Duodenal mucosa (tissue), 2 donors: ENCODE results near the gene NCAPG2.
"Not testable (repeated sequence)": the region's sequence is repeated elsewhere in the genome, so short reads cannot be mapped to it uniquely, and the experiment has no call there.

Source experiments
- H3K27ac ChIP-seq: one replicate; pipeline ENCODE4 v1.7.0; 2013; ENCODE audit warnings: low read depth, low read length
- H3K27me3 ChIP-seq, 2 donors: one replicate each; pipeline ENCODE4 v1.7.0; 2013; ENCODE audit warnings: low read length in 2 of 2, control low read depth in 1 of 2; ENCODE audit not compliant: insufficient read depth in 2 of 2, control insufficient read depth in 1 of 2
- H3K36me3 ChIP-seq, 2 donors: one replicate each; pipeline ENCODE4 v1.7.0; 2013; ENCODE audit warnings: low read length in 2 of 2, control low read depth in 1 of 2; ENCODE audit not compliant: insufficient read depth in 2 of 2, control insufficient read depth in 1 of 2
- H3K4me1 ChIP-seq, 2 donors: one replicate each; pipeline ENCODE4 v1.7.0; 2013; ENCODE audit warnings: low read length in 2 of 2, control low read depth in 1 of 2; ENCODE audit not compliant: insufficient read depth in 2 of 2, control insufficient read depth in 1 of 2
- H3K4me3 ChIP-seq, 2 donors: one replicate each; pipeline ENCODE4 v1.7.0; 2013; ENCODE audit warnings: low read length in 2 of 2, low read depth in 1 of 2
- H3K9ac ChIP-seq, 2 donors: one replicate each; pipeline ENCODE4 v1.7.0; 2013; ENCODE audit warnings: low read length in 2 of 2, low read depth in 1 of 2
- H3K9me3 ChIP-seq, 2 donors: one replicate each; pipeline ENCODE4 v1.7.0; 2013; ENCODE audit warnings: low read length in 2 of 2, control low read depth in 1 of 2; ENCODE audit not compliant: control insufficient read depth in 1 of 2

Gene NCAPG2

DNA sequence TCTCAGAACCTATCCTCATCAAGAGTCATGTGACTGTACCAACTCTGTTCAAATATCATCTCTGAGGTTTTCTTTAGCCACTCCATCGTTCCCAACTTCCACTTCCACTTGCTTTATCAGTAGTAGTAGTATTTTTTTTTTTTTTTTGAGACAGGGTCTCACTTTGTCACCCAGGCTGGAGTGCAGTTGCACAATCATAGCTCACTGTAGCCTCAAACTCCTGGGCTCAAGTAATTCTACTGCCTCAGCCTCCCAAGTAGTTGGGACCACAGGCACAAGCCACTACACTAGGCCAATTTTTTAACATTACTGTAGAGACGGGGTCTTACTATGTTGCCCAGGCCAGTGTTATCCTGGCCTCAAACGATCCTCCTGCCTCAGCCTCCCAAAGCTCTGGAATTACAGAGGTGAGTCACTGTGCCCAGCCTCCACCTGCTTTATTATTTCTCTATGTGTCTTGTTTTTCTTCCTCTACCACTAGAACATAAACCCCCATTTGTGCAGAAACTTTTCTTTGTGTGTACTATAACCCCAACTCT lies 5.9 kb downstream of the NCAPG2 start:
- H3K4me3 ChIP-seq = no peak overlapping the region
- peaks cover 3 to 11% of the 10 kb centered on the region in 2 donors for H3K4me1 ChIP-seq
- H3K27ac ChIP-seq = no peak overlapping the region
- H3K27me3 ChIP-seq = no peaks in the 10 kb centered on the region
- H3K36me3 ChIP-seq = peaks cover 0 to 3% of the 10 kb centered on the region in 2 donors
- no peaks in the 10 kb centered on the region for H3K9me3 ChIP-seq
- no peak overlapping the region for H3K9ac ChIP-seq

DNA sequence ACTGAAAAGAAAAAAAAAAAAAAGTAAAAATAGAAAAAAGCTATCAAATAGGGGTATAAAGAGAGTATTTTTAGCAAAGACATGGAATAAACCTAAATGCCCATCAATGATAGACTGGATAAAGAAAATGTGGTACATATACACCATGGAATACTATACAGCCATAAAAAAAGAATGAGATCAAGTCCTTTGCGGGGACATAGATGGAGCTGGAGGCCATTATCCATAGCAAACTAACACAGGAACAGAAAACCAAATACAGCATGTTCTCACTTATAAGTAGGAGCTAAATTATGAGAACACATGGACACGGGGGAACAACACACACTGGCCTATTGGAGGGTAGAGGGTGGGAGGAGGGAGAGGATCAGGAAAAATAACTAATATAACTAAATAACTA lies 7.0 kb downstream of the NCAPG2 start:
- not testable (repeated sequence) for H3K4me3 ChIP-seq, H3K36me3 ChIP-seq, H3K4me1 ChIP-seq, H3K27me3 ChIP-seq, H3K9ac ChIP-seq, H3K9me3 ChIP-seq, H3K27ac ChIP-seq

DNA sequence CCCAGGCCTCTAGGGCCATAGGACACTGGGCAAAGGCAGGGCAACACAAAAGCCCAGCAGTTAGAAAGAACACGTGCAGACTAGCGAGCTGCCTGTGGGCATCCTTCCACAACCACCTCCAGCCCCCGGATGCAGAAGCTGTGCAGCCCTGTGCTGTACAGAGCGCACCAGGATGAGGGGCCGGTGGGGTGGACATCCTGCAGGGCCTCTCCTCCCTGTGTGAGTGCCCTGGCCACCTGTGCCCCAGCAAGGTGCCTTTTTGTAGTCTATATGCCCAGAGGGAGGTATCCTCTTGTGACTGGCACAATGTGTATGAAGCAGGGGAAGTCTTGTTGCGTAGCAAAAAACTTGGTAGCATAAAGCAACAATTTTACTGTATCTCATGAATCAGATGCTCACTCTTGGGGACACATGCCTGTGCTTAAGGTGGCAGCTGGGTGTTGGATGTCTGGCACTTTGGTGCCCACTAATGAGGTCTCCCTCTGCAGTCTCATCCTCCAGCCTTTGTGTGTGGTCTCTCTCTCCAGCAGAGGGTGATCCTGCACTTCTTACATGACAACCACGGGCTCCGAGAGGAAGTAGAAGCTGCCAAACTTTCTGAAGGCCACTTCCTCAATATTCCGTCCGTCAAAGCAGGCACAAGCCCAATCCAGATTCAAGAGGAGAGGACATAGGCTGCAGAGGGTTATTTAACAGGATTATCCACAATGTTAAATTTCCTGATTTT lies 8.7 kb downstream of the NCAPG2 start:
- Histone ChIP-seq H3K9ac (no peak overlapping the region), H3K4me3 (no peak overlapping the region), H3K36me3 (peaks cover 0 to 3% of the 10 kb centered on the region in 2 donors), H3K27ac (no peak overlapping the region), H3K9me3 (no peaks in the 10 kb centered on the region), H3K27me3 (no peaks in the 10 kb centered on the region), H3K4me1 (peaks cover 0 to 5% of the 10 kb centered on the region in 2 donors)

DNA sequence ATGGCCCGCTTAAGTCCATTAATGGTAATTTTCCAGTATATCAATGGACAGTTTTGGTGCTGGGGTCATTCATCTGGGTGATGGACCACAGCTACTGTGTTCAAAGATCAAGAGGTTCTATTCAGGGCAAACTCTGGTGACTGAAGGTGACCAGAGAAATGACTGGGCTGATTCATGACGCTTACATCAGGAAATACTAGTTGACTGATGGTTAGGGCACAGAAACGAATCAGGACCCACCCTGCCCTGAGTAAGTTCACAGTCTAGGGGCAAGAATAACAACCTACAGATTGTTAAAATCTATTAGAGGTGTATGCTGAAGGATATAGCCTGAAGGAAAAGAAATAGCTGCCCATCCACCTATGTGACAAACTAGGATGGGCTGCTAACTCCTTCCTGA lies 9.5 kb downstream of the NCAPG2 start:
- H3K4me3 ChIP-seq = no peak overlapping the region
- no peaks in the 10 kb centered on the region for H3K27me3 ChIP-seq
- peaks cover 0 to 5% of the 10 kb centered on the region in 2 donors for H3K4me1 ChIP-seq
- H3K36me3 ChIP-seq = peaks cover 0 to 6% of the 10 kb centered on the region in 2 donors
- H3K27ac ChIP-seq = no peak overlapping the region
- H3K9ac ChIP-seq = no peak overlapping the region
- H3K9me3 ChIP-seq = no peaks in the 10 kb centered on the region

DNA sequence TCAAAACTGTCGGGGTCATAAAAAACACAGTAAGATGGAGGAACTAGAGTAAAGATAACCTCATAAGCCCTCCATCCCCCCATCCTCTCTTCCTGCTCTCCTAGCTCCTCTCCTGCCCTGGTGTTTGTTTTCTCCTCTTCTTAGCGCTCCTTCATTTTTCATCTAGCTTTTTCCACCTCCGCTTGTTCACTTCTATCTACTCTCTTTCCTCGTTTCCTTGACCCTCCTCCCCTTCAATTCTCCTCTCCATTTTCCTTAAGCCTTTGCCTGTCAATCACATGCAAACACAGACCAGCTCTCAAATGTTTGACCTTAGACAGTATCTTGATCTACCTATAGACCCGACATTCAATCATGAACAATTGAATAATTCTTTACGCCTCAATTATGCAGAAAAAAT lies 10.0 kb downstream of the NCAPG2 start:
- peaks cover 0 to 6% of the 10 kb centered on the region in 2 donors for H3K36me3 ChIP-seq
- no peaks in the 10 kb centered on the region for H3K9me3 ChIP-seq
- H3K27me3 ChIP-seq = no peaks in the 10 kb centered on the region
- no peak overlapping the region for H3K27ac ChIP-seq
- peaks cover 0 to 5% of the 10 kb centered on the region in 2 donors for H3K4me1 ChIP-seq
- no peak overlapping the region for H3K9ac ChIP-seq
- no peak overlapping the region for H3K4me3 ChIP-seq

DNA sequence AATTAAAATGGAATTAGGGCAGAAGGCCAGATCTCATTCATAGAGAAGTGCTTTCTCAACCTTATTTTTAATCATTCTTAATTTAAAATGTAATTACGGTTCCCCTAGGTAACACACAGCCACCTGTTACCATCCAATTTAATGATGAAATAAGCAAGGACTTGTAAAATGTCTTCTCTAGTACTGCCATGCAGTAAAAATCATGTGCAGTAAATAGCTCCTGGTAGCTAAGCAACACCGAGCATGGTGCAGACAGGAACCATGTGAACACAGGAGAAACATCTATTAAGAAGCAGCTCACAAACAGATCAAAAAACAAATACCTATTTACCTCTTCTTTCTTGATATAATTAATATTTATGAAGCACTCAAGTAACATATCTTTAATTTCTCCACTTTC lies 15.1 kb downstream of the NCAPG2 start:
- Histone ChIP-seq H3K4me1 (no peaks in the 10 kb centered on the region), H3K9ac (no peak overlapping the region), H3K4me3 (no peak overlapping the region), H3K36me3 (peaks cover 3 to 27% of the 10 kb centered on the region in 2 donors), H3K27me3 (no peaks in the 10 kb centered on the region), H3K27ac (no peak overlapping the region), H3K9me3 (no peaks in the 10 kb centered on the region)

DNA sequence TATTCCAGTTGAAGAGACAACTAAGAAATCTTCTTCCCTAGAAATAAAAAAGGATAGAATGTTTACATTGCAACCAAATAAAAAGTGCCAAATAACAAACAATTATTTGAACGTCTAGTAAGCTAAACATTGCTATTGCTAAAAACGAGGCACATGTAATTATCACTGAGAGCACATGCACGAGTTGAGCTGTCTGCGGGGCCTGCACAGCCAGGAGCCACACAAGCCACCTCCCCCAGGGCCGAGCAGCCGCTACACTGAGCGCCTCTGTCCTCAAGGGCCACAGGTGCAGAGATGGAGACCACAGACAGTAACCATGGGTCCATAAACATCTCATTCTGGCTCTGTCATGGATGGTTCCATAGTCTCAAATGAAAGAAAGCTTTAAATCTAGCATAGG lies 17.2 kb downstream of the NCAPG2 start:
- Histone ChIP-seq H3K36me3 (peaks cover 3 to 33% of the 10 kb centered on the region in 2 donors), H3K27me3 (no peaks in the 10 kb centered on the region), H3K4me3 (no peak overlapping the region), H3K4me1 (no peaks in the 10 kb centered on the region), H3K9ac (no peak overlapping the region), H3K27ac (no peak overlapping the region), H3K9me3 (no peaks in the 10 kb centered on the region)

DNA sequence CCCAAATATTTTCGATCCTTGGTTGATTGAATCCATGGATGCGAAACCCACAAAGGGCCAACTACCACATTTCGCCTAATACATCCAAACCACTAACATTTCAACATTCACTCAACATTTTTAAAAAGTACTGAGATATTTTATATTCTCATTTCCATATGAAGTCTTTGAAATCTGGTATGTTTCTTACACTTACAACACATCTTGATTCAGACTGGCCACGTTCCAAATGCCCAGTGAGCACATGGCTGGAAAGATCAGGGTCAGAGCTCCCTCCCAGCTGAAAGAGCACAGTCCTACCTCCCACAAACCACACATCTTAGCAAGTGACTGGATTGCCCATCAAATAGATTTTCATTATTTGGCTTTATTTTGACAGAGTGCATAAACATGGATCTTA lies 18.9 kb downstream of the NCAPG2 start:
- no peaks in the 10 kb centered on the region for H3K9me3 ChIP-seq
- H3K4me3 ChIP-seq = no peak overlapping the region
- peaks cover 3 to 33% of the 10 kb centered on the region in 2 donors for H3K36me3 ChIP-seq
- H3K27ac ChIP-seq = no peak overlapping the region
- no peak overlapping the region for H3K9ac ChIP-seq
- H3K4me1 ChIP-seq = no peaks in the 10 kb centered on the region
- no peaks in the 10 kb centered on the region for H3K27me3 ChIP-seq

DNA sequence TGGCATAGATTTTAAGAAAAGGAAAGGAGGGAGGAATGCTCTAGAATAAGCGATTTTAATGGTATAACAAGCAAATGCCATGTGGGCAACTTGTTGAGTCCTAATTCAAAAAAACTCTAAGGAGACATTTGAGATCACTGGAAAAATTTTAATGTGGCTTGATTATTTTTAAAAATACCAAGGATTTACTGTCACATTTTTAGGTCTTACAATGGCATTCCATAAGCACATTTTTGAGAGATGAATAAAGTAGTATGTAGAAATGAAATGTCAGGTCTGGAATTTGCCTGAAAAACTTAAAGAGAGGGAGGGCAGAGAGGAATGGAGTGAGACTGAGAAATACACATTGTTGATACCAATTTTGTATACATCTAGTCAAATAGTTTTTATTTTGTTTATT lies 20.3 kb downstream of the NCAPG2 start:
- no peak overlapping the region for H3K9ac ChIP-seq
- H3K4me1 ChIP-seq = no peaks in the 10 kb centered on the region
- no peaks in the 10 kb centered on the region for H3K27me3 ChIP-seq
- H3K4me3 ChIP-seq = no peak overlapping the region
- H3K36me3 ChIP-seq = peaks cover 6 to 33% of the 10 kb centered on the region in 2 donors
- H3K27ac ChIP-seq = no peak overlapping the region
- H3K9me3 ChIP-seq = no peaks in the 10 kb centered on the region

DNA sequence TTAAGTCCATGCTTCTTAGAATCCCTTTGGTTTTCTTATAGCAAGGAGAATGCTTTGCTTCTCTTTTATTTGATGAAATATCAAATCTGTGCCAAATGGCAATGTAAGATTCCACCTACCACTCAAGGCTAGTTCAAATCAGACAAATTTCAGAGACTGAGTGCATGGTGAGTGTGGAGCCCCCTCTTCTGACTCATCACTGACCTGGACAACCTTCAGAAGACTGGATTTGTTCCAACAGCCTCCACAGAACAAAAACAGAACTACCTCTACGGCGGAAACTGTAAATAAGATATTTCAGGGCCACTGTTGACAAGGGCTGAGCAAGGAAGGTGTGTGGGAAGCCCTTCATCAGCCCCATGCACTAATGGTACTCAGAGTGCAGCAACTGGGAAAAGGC lies 21.1 kb downstream of the NCAPG2 start:
- no peak overlapping the region for H3K27ac ChIP-seq
- H3K9me3 ChIP-seq = no peaks in the 10 kb centered on the region
- H3K9ac ChIP-seq = no peak overlapping the region
- H3K27me3 ChIP-seq = no peaks in the 10 kb centered on the region
- no peaks in the 10 kb centered on the region for H3K4me1 ChIP-seq
- H3K4me3 ChIP-seq = no peak overlapping the region
- peaks cover 5 to 34% of the 10 kb centered on the region in 2 donors for H3K36me3 ChIP-seq
